GM12878 (cell line): Measurements from ENCODE around the gene PHKG2. TPM values are rescaled to one million over a fixed set of nuclear protein-coding genes. Genes with fewer than 3 reads are reported as not detected.

Experiments
- BCL11A ChIP-seq: IDR thresholded peaks from 2 replicates; pipeline ENCODE4 v1.6.1; 2011; ENCODE audit warnings: low read depth, low read length
- BMI1 ChIP-seq: fragments of 450-650 bp; IDR thresholded peaks from 2 replicates; pipeline ENCODE4 v1.6.1; 2016; ENCODE audit warnings: mild to moderate bottlenecking, moderate library complexity, borderline replicate concordance
- BRCA1 ChIP-seq: IDR thresholded peaks from 2 replicates; pipeline ENCODE4 v1.6.1; 2011; ENCODE audit warnings: low read depth, low read length, improper control_type of control experiment
- CBFB ChIP-seq: IDR thresholded peaks from 2 replicates; pipeline ENCODE4 v1.6.1; 2016; ENCODE audit warnings: antibody characterized with exemption, low read depth
- ESRRA ChIP-seq: IDR thresholded peaks from 2 replicates; pipeline ENCODE4 v1.6.1; 2012; ENCODE audit warnings: mild to moderate bottlenecking, low read length, improper control_type of control experiment
- FOS ChIP-seq: IDR thresholded peaks from 3 replicates; pipeline ENCODE4 v1.6.1; 2011; ENCODE audit warnings: borderline replicate concordance; ENCODE audit not compliant: insufficient read length; ENCODE audit errors: extremely low read depth
- HCFC1 ChIP-seq: fragments of 150-350 bp; IDR thresholded peaks from 2 replicates; pipeline ENCODE4 v1.6.1; 2014; ENCODE audit warnings: low read length
- KAT2A ChIP-seq: conservative IDR thresholded peaks from 2 replicates; pipeline ENCODE4 v1.6.1; 2011; ENCODE audit warnings: low read depth, low read length; ENCODE audit not compliant: control insufficient read depth
- MEF2A ChIP-seq: IDR thresholded peaks from 2 replicates; pipeline ENCODE4 v1.6.1; 2011; ENCODE audit warnings: low read depth, mild to moderate bottlenecking, low read length, moderate library complexity; ENCODE audit not compliant: insufficient read depth
- MEF2B ChIP-seq: fragments of 450-650 bp; IDR thresholded peaks from 2 replicates; pipeline ENCODE4 v1.6.1; 2018; ENCODE audit warnings: mild to moderate bottlenecking, moderate library complexity; ENCODE audit not compliant: partially characterized antibody, poor library complexity, severe bottlenecking
- NFXL1 ChIP-seq: fragments of 450-650 bp; IDR thresholded peaks from 2 replicates; pipeline ENCODE4 v1.6.1; 2017; ENCODE audit warnings: antibody characterized with exemption, mild to moderate bottlenecking, borderline replicate concordance
- NR2F1 ChIP-seq: fragments of 450-650 bp; conservative IDR thresholded peaks from 2 replicates; pipeline ENCODE4 v1.6.1; 2017; ENCODE audit warnings: mild to moderate bottlenecking
- RAD51 ChIP-seq: fragments of 450-650 bp; IDR thresholded peaks from 2 replicates; pipeline ENCODE4 v1.6.1; 2016; ENCODE audit warnings: moderate library complexity, mild to moderate bottlenecking, inconsistent platforms
- RBBP5 ChIP-seq: fragments of 200-600 bp; sonication (generic); conservative IDR thresholded peaks from 2 replicates; pipeline ENCODE4 v1.6.1; 2016
- RCOR1 ChIP-seq: conservative IDR thresholded peaks from 2 replicates; pipeline ENCODE4 v1.6.1; 2012; ENCODE audit warnings: low read depth, low read length, improper control_type of control experiment
- SIX5 ChIP-seq: IDR thresholded peaks from 2 replicates; pipeline ENCODE4 v1.6.1; 2011; ENCODE audit warnings: mild to moderate bottlenecking, low read depth, low read length, moderate library complexity; ENCODE audit not compliant: severe bottlenecking
- SREBF2 ChIP-seq: IDR thresholded peaks from 2 replicates; pipeline ENCODE4 v1.6.1; 2012; ENCODE audit warnings: mild to moderate bottlenecking, low read length
- STAT1 ChIP-seq: fragments of 450-650 bp; conservative IDR thresholded peaks from 2 replicates; pipeline ENCODE4 v1.6.1; 2014; ENCODE audit warnings: antibody characterized with exemption, mild to moderate bottlenecking
- SUPT20H ChIP-seq: IDR thresholded peaks from 2 replicates; pipeline ENCODE4 v1.6.1; 2011; ENCODE audit warnings: low read depth, mild to moderate bottlenecking, low read length, moderate library complexity, borderline replicate concordance; ENCODE audit not compliant: control insufficient read depth
- TAF1 ChIP-seq: IDR thresholded peaks from 2 replicates; pipeline ENCODE4 v1.6.1; 2011; ENCODE audit warnings: mild to moderate bottlenecking, low read depth, low read length, borderline replicate concordance
- TCF12 ChIP-seq: IDR thresholded peaks from 2 replicates; pipeline ENCODE4 v1.6.1; 2011; ENCODE audit warnings: low read depth, mild to moderate bottlenecking, low read length
- TCF3 ChIP-seq: IDR thresholded peaks from 2 replicates; pipeline ENCODE4 v1.6.1; 2012; ENCODE audit warnings: low read depth, mild to moderate bottlenecking, low read length, borderline replicate concordance; ENCODE audit not compliant: insufficient read depth
- ZBED1 ChIP-seq: IDR thresholded peaks from 2 replicates; pipeline ENCODE4 v1.6.1; 2016; ENCODE audit warnings: borderline replicate concordance
- ZNF207 ChIP-seq: fragments of 450-650 bp; IDR thresholded peaks from 2 replicates; pipeline ENCODE4 v1.6.1; 2014; ENCODE audit warnings: antibody characterized with exemption, mild to moderate bottlenecking, borderline replicate concordance
- polyA plus RNA-seq, 11 experiments: library from polyadenylated mRNA; depleted of rRNA in 4 of 11; unstranded in 6 of 11; stranded (reverse) in 5 of 11; fragments of >200 nt; fragmentation: Nextera tagmentation in 4 of 11; fragmentation: Illumina TruSeq in 1 of 11; extraction: Ambion mirVana in 4 of 11; extraction: Trizol in 1 of 11; gene quantifications; 1 replicate in 1 of 11; 2 replicates in 10 of 11; pipeline versions ENCODE4 v1.2.1 to v1.2.3, GENCODE V29; 2011 to 2016; ENCODE audit warnings: inconsistent platforms in 2 of 11, missing spikeins in 2 of 11, low read depth in 1 of 11
- total RNA-seq, 4 experiments: library from RNA; depleted of rRNA in 3 of 4; stranded (reverse); fragments of >200 nt in 3 of 4; fragmentation: Illumina TruSeq in 1 of 4; extraction: Trizol in 1 of 4; gene quantifications; 2 replicates each; pipeline versions ENCODE4 v1.2.1 to v1.2.3, GENCODE V29; 2013 to 2021
- TF ChIP-seq, protein P1 (sequence below): fragments of 450-650 bp; IDR thresholded peaks from 2 replicates; pipeline ENCODE4 v1.6.1; 2017; ENCODE audit warnings: antibody characterized with exemption, mild to moderate bottlenecking, moderate library complexity
- TF ChIP-seq, protein P2 (sequence below): fragments of 150-350 bp; IDR thresholded peaks from 2 replicates; pipeline ENCODE4 v1.6.1; 2016; ENCODE audit warnings: low read depth, low read length
- TF ChIP-seq, protein P3 (sequence below): IDR thresholded peaks from 2 replicates; pipeline ENCODE4 v1.6.1; 2012; ENCODE audit warnings: low read depth, low read length, improper control_type of control experiment

PHKG2 gene
- total and polyA plus RNA-seq, 10 of the 15 experiments (the other 5 are each of a cell fraction or from before 2014, with no cell fraction given) = 5.2 to 50.1 (median 37.2) TPM

DNA sequence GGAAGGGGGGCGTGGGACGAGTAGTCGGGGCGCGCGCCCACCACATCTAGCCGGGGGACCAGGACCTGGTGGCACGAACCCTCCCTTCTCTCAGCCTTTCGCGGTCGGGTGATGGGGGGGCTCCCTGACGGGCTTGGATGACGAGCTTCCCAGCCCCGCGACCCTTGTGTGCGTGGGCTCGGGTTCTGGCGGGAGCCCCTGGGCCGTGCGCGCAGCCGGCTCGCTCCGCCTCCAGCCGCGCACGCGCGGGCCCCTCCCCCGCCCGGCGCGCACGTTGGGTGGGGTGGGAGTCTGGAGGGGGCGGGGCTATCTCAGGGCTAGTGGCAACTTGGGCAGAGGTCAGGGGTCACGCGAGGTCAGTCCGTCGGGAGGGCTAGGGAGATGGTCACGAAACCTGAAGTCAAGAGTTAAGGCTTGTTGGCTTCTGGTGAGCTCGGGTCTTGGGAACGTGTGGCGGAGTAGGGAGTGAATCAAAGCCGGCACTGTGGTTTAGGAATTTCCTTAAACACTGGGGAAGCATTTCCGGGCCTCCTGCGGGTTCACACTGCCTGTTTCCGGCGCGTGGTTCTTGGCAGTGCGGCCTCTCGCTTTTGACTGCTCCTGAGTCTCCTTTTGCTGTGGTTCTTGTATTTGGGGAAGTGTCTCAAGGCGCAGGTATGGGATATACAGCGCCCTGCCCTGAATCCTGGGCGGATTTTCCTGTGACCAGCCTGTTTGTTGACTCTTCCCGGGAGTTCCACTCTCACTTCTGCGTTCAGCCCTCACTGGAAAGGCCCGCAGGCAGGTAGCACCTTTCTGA is 49.2 kb upstream of the PHKG2 start, which contains the start of gene SRCAP (continued):
- TF ChIP-seq, protein P1, sequence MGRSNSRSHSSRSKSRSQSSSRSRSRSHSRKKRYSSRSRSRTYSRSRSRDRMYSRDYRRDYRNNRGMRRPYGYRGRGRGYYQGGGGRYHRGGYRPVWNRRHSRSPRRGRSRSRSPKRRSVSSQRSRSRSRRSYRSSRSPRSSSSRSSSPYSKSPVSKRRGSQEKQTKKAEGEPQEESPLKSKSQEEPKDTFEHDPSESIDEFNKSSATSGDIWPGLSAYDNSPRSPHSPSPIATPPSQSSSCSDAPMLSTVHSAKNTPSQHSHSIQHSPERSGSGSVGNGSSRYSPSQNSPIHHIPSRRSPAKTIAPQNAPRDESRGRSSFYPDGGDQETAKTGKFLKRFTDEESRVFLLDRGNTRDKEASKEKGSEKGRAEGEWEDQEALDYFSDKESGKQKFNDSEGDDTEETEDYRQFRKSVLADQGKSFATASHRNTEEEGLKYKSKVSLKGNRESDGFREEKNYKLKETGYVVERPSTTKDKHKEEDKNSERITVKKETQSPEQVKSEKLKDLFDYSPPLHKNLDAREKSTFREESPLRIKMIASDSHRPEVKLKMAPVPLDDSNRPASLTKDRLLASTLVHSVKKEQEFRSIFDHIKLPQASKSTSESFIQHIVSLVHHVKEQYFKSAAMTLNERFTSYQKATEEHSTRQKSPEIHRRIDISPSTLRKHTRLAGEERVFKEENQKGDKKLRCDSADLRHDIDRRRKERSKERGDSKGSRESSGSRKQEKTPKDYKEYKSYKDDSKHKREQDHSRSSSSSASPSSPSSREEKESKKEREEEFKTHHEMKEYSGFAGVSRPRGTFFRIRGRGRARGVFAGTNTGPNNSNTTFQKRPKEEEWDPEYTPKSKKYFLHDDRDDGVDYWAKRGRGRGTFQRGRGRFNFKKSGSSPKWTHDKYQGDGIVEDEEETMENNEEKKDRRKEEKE = no peak; the same call in 1 of the 2 replicates
- TF ChIP-seq RCOR1 = no peak
- TF ChIP-seq, protein P2, sequence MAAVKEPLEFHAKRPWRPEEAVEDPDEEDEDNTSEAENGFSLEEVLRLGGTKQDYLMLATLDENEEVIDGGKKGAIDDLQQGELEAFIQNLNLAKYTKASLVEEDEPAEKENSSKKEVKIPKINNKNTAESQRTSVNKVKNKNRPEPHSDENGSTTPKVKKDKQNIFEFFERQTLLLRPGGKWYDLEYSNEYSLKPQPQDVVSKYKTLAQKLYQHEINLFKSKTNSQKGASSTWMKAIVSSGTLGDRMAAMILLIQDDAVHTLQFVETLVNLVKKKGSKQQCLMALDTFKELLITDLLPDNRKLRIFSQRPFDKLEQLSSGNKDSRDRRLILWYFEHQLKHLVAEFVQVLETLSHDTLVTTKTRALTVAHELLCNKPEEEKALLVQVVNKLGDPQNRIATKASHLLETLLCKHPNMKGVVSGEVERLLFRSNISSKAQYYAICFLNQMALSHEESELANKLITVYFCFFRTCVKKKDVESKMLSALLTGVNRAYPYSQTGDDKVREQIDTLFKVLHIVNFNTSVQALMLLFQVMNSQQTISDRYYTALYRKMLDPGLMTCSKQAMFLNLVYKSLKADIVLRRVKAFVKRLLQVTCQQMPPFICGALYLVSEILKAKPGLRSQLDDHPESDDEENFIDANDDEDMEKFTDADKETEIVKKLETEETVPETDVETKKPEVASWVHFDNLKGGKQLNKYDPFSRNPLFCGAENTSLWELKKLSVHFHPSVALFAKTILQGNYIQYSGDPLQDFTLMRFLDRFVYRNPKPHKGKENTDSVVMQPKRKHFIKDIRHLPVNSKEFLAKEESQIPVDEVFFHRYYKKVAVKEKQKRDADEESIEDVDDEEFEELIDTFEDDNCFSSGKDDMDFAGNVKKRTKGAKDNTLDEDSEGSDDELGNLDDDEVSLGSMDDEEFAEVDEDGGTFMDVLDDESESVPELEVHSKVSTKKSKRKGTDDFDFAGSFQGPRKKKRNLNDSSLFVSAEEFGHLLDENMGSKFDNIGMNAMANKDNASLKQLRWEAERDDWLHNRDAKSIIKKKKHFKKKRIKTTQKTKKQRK = no peak
- no peak for TF ChIP-seq RBBP5
- no peak for TF ChIP-seq SREBF2
- TF ChIP-seq TCF12 = no peak
- TF ChIP-seq NFXL1 = no peak
- peak; percentile 100 for TF ChIP-seq NR2F1
- no peak for TF ChIP-seq STAT1
- no peak for TF ChIP-seq BCL11A
- TF ChIP-seq KAT2A = no peak
- no peak for TF ChIP-seq BRCA1
- peak; percentile 27 for TF ChIP-seq HCFC1
- no peak for TF ChIP-seq MEF2A
- no peak for TF ChIP-seq ESRRA
- no peak for TF ChIP-seq TCF3
- TF ChIP-seq TAF1 = no peak; the same call in 1 of the 2 replicates
- no peak for TF ChIP-seq BMI1
- no peak for TF ChIP-seq ZBED1
- TF ChIP-seq SUPT20H = no peak
- TF ChIP-seq, protein P3, sequence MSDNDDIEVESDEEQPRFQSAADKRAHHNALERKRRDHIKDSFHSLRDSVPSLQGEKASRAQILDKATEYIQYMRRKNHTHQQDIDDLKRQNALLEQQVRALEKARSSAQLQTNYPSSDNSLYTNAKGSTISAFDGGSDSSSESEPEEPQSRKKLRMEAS = no peak
- TF ChIP-seq MEF2B = no peak
- no peak for TF ChIP-seq SIX5
- no peak for TF ChIP-seq ZNF207
- TF ChIP-seq FOS = no peak
- no peak for TF ChIP-seq RAD51
- no peak for TF ChIP-seq CBFB
